Thyroid gland (tissue), 4 donors: Measurements from ENCODE around the gene LRP1-AS.

ENCODE experiments used
- CTCF ChIP-seq, 6 experiments: fragments of 200-600 bp in 3 of 6; fragments of 450-650 bp in 3 of 6; sonication (generic) in 3 of 6; IDR thresholded peaks; one replicate each; pipeline ENCODE4 v1.5.1; 2016 to 2019; ENCODE audit warnings: antibody characterized with exemption in 6 of 6, mild to moderate bottlenecking in 2 of 6, inconsistent platforms in 1 of 6, moderate library complexity in 1 of 6
- POLR2A ChIP-seq, 2 donors: fragments of 450-650 bp; IDR thresholded peaks; one replicate each; pipeline ENCODE4 v1.6.1; 2017; ENCODE audit warnings: antibody characterized with exemption in 2 of 2, mild to moderate bottlenecking in 2 of 2, moderate library complexity in 1 of 2

DNA sequence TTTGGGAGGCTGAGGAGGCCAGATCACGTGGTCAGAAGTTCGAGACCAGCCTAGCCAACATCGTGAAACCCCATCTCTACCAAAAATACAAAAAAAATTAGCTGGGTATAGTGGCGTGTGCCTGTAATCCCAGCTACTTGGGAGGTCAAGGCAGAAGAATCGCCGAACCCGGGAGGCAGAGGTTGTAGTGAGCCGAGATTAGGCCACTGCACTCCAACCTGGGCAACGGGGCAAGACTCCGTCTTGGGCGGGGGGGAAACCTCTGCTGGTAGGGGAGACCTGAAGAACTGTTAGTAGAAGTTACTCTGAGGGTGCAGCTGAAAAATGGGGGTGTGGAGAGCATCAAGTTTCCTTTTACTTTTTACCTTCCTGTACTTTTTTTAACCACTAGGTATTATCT lies 21.4 kb downstream of the LRP1-AS start:
- TF ChIP-seq CTCF (IDR thresholded peaks at IDR 0.05) (no peak), POLR2A (IDR thresholded peaks at IDR 0.05) (no peak)
